Osteocyte (in vitro differentiated cells): Measurements from ENCODE around the gene RNF224. TPM values are rescaled to one million over a fixed set of nuclear protein-coding genes. Genes with fewer than 3 reads are reported as not detected.

ENCODE experiments used
- DNase-seq: peaks from one replicate; pipeline ENCODE4 v3.0.0; 2021; ENCODE audit warnings: mixed read lengths; ENCODE audit not compliant: unreplicated experiment; ENCODE audit errors: extremely low spot score
- H3K27ac Mint-ChIP-seq: one replicate; pipeline ENCODE4 v1.8.0; 2021; ENCODE audit warnings: mild to moderate bottlenecking, mixed read lengths; ENCODE audit not compliant: unreplicated experiment
- H3K27me3 Mint-ChIP-seq: one replicate; pipeline ENCODE4 v1.8.0; 2021; ENCODE audit warnings: mixed read lengths; ENCODE audit not compliant: unreplicated experiment
- H3K36me3 Mint-ChIP-seq: one replicate; pipeline ENCODE4 v1.8.0; 2021; ENCODE audit warnings: mixed read lengths; ENCODE audit not compliant: unreplicated experiment
- H3K4me1 Mint-ChIP-seq: one replicate; pipeline ENCODE4 v1.8.0; 2021; ENCODE audit warnings: mixed read lengths; ENCODE audit not compliant: unreplicated experiment
- H3K4me3 Mint-ChIP-seq: one replicate; pipeline ENCODE4 v1.8.0; 2021; ENCODE audit warnings: mild to moderate bottlenecking, moderate library complexity, mixed read lengths; ENCODE audit not compliant: unreplicated experiment
- H3K9me3 Mint-ChIP-seq: one replicate; pipeline ENCODE4 v1.8.0; 2021; ENCODE audit warnings: mixed read lengths; ENCODE audit not compliant: unreplicated experiment
- total RNA-seq: library from RNA; stranded (reverse); gene quantifications from 2 replicates; pipeline ENCODE4 v1.2.1, GENCODE V29; 2021
- TF ChIP-seq, protein P1 (sequence below): fragments of 200-600 bp; sonication (generic); IDR thresholded peaks from 2 replicates; pipeline ENCODE4 v1.5.0; 2021; ENCODE audit warnings: antibody characterized with exemption, mild to moderate bottlenecking, moderate library complexity

The RNF224 gene
- total RNA-seq, 1 donor from 2014 or later: not detected

DNA sequence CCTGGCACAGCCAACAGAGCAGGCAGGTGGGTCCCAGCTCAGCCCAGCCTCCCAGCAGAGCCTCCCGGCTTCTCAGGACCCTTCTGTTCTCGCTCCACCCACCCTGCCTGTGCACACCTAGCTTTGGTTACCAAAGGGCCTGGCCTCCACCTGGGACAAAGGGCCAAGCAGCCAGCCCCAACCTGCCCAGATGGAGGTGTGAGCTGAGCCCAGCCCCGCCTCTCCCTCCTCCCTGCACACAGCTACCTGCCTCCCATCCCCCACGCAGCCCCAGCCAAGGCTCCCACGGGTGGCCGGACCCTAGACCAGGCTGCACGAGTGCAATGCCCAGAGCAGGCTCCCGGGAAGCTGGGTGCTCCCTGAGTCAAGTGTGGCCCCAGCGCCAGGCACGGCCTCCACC, 32.4 kb upstream of the RNF224 start:
- Mint-ChIP-seq H3K9me3 (no peaks in the 10 kb centered on the region), H3K4me3 (no peak overlapping the region), H3K27me3 (no peaks in the 10 kb centered on the region), H3K27ac (no peak overlapping the region), H3K36me3 (peaks cover 7% of the 10 kb centered on the region), H3K4me1 (peaks cover 24% of the 10 kb centered on the region)
- TF ChIP-seq, protein P1, sequence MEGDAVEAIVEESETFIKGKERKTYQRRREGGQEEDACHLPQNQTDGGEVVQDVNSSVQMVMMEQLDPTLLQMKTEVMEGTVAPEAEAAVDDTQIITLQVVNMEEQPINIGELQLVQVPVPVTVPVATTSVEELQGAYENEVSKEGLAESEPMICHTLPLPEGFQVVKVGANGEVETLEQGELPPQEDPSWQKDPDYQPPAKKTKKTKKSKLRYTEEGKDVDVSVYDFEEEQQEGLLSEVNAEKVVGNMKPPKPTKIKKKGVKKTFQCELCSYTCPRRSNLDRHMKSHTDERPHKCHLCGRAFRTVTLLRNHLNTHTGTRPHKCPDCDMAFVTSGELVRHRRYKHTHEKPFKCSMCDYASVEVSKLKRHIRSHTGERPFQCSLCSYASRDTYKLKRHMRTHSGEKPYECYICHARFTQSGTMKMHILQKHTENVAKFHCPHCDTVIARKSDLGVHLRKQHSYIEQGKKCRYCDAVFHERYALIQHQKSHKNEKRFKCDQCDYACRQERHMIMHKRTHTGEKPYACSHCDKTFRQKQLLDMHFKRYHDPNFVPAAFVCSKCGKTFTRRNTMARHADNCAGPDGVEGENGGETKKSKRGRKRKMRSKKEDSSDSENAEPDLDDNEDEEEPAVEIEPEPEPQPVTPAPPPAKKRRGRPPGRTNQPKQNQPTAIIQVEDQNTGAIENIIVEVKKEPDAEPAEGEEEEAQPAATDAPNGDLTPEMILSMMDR: no peak
- DNase-seq: no peak

DNA sequence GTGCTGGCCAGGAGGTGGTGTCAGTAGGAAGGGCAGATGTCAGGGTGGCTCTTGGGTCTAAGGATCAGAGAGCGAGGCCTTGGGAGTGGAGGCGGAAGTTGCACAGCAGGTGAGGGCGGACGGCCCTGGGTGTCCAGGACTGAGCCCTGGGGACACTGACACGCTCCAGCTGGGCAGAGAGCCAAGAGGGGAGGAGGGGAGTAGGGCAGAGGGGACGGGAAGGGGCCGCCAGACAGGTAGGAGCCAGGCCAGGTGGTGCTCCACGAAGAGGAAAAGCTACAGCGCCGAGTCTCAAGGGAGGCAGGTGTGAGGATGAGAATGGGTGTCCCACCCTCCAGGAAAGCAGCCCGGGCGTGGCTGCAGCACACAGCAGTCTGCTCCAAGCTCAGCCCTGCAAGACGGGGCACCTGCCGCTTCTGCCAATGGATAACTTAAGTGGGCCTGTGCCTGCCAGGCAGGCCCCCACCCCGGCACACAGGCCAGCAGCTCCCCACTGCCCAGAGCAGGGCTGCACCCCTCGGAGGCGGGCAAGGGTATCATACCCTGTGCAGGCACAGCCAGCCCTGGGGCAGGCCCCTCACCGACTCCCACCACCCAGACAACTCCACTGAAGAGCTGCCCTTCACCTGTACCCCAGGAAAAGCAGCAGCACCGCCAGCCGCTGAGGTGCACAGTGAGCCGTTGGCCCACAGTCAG, 31.6 kb upstream of the RNF224 start:
- H3K27me3 Mint-ChIP-seq: no peaks in the 10 kb centered on the region
- H3K4me1 Mint-ChIP-seq: peaks cover 22% of the 10 kb centered on the region
- peak overlapping the region; percentile 15 for H3K27ac Mint-ChIP-seq
- H3K36me3 Mint-ChIP-seq: peaks cover 5% of the 10 kb centered on the region
- H3K4me3 Mint-ChIP-seq: no peak overlapping the region
- DNase-seq: no peak
- TF ChIP-seq, protein P1: no peak
- no peaks in the 10 kb centered on the region for H3K9me3 Mint-ChIP-seq

DNA sequence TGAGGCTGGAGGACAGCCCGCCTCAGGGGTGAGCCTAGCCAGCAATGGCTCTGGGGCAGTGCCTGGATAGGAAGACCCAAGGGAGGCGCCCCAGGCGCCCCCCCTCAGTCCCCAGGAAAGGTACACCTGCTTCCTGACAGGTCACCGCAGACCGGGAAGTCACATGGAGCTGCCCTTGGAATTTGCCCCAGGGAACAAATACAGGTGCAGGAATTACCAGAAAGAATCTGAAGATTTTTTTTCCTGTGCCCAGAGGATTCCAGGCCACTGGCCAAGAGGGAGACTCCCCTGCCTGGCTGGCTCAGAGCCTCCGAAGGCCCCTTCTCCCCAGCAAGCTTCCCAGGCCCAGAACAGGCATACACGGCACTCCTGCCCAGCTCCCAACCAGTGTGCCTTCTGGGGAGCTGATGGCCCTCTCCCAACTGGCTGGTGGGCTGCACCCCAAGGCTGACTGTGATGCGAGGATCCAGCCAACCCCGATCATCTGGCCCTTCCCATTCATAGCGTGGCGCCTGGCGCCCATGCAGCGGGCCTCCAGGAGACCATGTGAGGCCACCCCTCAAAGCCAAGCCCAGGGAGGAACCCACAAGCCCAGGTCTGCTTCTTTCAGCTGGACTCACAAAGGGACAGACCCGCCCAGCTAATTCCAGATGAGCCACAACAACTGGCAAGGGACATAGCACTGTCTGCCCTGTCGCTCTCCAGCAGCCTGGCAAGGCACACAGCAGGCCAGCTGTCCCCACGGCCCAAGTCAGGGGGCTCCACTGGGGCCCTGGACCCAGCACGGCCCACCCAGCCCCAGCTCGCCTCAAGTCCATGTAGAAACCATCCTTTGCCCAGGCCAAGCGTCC, 29.0 kb upstream of the RNF224 start:
- H3K4me1 Mint-ChIP-seq: peaks cover 41% of the 10 kb centered on the region
- H3K27me3 Mint-ChIP-seq: no peaks in the 10 kb centered on the region
- no peak overlapping the region for H3K27ac Mint-ChIP-seq
- DNase-seq: no peak
- H3K4me3 Mint-ChIP-seq: peak overlapping the region; percentile 26
- H3K36me3 Mint-ChIP-seq: no peaks in the 10 kb centered on the region
- TF ChIP-seq, protein P1: no peak
- H3K9me3 Mint-ChIP-seq: no peaks in the 10 kb centered on the region

DNA sequence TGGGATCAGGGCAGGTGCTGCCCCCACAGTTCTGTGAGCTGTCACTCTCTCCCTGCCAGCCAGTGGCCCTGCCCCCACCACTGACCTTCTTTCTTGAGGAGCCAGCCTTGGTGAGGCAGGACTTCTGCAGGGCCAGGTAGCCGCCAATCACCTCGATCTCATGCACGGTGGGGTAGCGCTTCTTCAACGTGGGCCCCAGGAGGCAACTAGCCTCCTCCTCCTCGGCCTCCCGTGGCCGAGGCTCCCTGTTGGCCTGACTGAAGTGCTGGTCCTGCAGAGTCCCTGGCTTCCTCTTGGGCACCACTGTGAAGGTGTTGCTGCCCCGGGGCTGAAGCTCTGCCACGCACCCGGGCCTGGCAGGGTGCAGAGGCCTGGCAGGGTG, 28.4 kb upstream of the RNF224 start:
- Mint-ChIP-seq H3K27me3 (no peaks in the 10 kb centered on the region), H3K4me3 (peak overlapping the region; percentile 82), H3K27ac (no peak overlapping the region), H3K4me1 (peaks cover 39% of the 10 kb centered on the region), H3K9me3 (no peaks in the 10 kb centered on the region), H3K36me3 (no peaks in the 10 kb centered on the region)
- no peak for DNase-seq
- TF ChIP-seq, protein P1: no peak
